HL-60 (cell line): ENCODE data around the gene TRPM2.

Experiments
- DNase-seq, 2 experiments: peaks; one replicate each; pipeline ENCODE4 v3.0.0-alpha.2; 2010 to 2020; ENCODE audit warnings: low read depth in 1 of 2, low spot score in 1 of 2
- H3K27ac ChIP-seq: fragments of 250-450 bp; sonication (Bioruptor Pico); replicated peaks from 2 replicates; pipeline ENCODE4 v1.5.1; 2020; ENCODE audit warnings: mild to moderate bottlenecking, moderate library complexity
- H3K27me3 ChIP-seq: fragments of 250-450 bp; sonication (Bioruptor Pico); 2 replicates; pipeline ENCODE4 v1.5.1; 2021; ENCODE audit warnings: mild to moderate bottlenecking, moderate library complexity; ENCODE audit not compliant: insufficient read depth, poor library complexity, severe bottlenecking
- H3K4me3 ChIP-seq: replicated peaks from 2 replicates; pipeline ENCODE4 v1.5.1; 2011; ENCODE audit warnings: mild to moderate bottlenecking, control low read depth, low read length; ENCODE audit not compliant: insufficient read depth
- CTCF ChIP-seq: IDR thresholded peaks from one replicate; pipeline ENCODE4 v1.5.1; 2011; ENCODE audit warnings: low read length, control low read depth, inconsistent platforms; ENCODE audit not compliant: insufficient read depth
- GABPA ChIP-seq: IDR thresholded peaks from 2 replicates; pipeline ENCODE4 v1.6.1; 2012; ENCODE audit warnings: low read depth
- POLR2AphosphoS5 ChIP-seq: IDR thresholded peaks from 2 replicates; pipeline ENCODE4 v1.6.1; 2012; ENCODE audit warnings: low read depth
- REST ChIP-seq: IDR thresholded peaks from 2 replicates; pipeline ENCODE4 v1.6.1; 2012; ENCODE audit warnings: low read depth; ENCODE audit not compliant: insufficient replicate concordance
- SPI1 ChIP-seq: IDR thresholded peaks from 2 replicates; pipeline ENCODE4 v1.6.1; 2012; ENCODE audit warnings: low read depth, mild to moderate bottlenecking, borderline replicate concordance

Gene TRPM2

GRCh38 chr21:44374601-44375280, 21.3 kb downstream of the TRPM2 start:
- DNase-seq: no peak
- Histone ChIP-seq H3K27ac (peak overlapping the region; percentile 86), H3K27me3 (no peaks in the 10 kb centered on the region), H3K4me3 (no peak overlapping the region)
- no peak for TF ChIP-seq GABPA
- no peak for TF ChIP-seq SPI1
- no peak for TF ChIP-seq REST
- TF ChIP-seq POLR2AphosphoS5: no peak

- peak overlapping the region; percentile 86 for H3K27ac ChIP-seq
- H3K27me3 ChIP-seq: no peaks in the 10 kb centered on the region
- no peak overlapping the region for H3K4me3 ChIP-seq
- DNase-seq: peak in 1 of 2 experiments; percentile 96
- TF ChIP-seq CTCF: no peak
- no peak for TF ChIP-seq REST
- peak; percentile 99 for TF ChIP-seq POLR2AphosphoS5
- TF ChIP-seq GABPA: peak; percentile 73
- peak; percentile 100 for TF ChIP-seq SPI1
Observed at GRCh38 chr21:44375281-44375651, 21.8 kb downstream of the TRPM2 start.

- TF ChIP-seq POLR2AphosphoS5: 0 out of 2 replicates have a peak, but pooled peaks have one; percentile 0
- no peak for TF ChIP-seq CTCF
- Histone ChIP-seq H3K27me3 (no peaks in the 10 kb centered on the region), H3K27ac (peak overlapping the region; percentile 86), H3K4me3 (no peak overlapping the region)
- no peak for DNase-seq
Observed at GRCh38 chr21:44375761-44376241, 22.4 kb downstream of the TRPM2 start.

GRCh38 chr21:44376606-44377005, 23.2 kb downstream of the TRPM2 start:
- no peak for TF ChIP-seq GABPA
- TF ChIP-seq POLR2AphosphoS5: no peak
- TF ChIP-seq CTCF: no peak
- no peak for TF ChIP-seq SPI1
- TF ChIP-seq REST: no peak
- Histone ChIP-seq H3K27me3 (no peaks in the 10 kb centered on the region), H3K4me3 (no peak overlapping the region), H3K27ac (peak overlapping the region; percentile 86)
- DNase-seq: no peak
